GM21723 (cell line): Measurements from ENCODE around the gene ZBTB46.
A peak's percentile ranks its signal among the peaks of the same experiment; 100 is the strongest.

Source experiments
- ATAC-seq: cut with Tn5 transposase; IDR thresholded peaks from one replicate; pipeline ENCODE4 v1.9.1; 2021; ENCODE audit warnings: mild to moderate bottlenecking, moderate library complexity; ENCODE audit not compliant: unreplicated experiment

ZBTB46 gene

DNA sequence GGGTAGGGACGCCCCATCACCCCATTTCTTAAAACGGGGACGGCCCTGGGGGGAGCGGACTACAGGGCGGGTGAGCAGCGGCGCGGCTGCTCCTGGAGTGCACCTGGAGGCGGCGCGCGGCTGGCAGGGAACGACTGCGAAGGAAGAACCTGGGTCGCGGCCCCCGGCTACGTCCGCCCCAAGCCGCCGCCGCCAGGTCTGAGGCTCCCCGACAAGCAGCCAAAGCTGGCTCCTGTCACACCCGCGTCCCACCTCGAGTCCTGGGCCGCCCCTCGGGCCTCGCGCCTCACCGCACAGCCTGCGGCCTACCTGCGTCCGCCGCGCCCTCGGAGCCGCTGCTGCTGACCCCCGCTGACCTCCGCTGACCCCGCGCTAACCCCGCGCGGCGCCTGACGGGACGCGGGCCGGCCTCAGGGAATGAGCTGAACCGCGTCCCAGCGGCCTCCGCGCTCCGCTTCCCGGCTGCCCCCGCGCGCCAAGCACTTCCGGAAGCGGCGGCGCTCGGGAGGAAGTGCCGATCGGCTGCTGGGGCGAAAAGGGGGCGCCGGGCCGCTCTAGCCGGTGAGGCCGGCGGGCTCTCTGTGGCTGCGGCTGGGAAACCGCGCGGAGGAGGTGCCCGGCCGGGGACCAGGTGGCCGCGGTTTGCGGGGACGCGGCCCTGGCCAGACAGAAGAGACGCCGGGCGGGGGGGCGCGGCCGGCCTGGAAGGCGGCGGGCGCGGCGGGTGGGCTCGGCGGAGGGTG is 123.3 kb downstream of the ZBTB46 start, which contains the start of the genes ARFRP1 and ZGPAT:
ARFRP1 (minus strand) TSS at position 419 of the 743 bp plus-strand sequence. CDS start 885 bp downstream, outside the sequence.
ZGPAT (plus strand) TSS at position 482 of the 743 bp plus-strand sequence. CDS start 542 bp downstream, outside the sequence.
- peak; percentile 75 for ATAC-seq

DNA sequence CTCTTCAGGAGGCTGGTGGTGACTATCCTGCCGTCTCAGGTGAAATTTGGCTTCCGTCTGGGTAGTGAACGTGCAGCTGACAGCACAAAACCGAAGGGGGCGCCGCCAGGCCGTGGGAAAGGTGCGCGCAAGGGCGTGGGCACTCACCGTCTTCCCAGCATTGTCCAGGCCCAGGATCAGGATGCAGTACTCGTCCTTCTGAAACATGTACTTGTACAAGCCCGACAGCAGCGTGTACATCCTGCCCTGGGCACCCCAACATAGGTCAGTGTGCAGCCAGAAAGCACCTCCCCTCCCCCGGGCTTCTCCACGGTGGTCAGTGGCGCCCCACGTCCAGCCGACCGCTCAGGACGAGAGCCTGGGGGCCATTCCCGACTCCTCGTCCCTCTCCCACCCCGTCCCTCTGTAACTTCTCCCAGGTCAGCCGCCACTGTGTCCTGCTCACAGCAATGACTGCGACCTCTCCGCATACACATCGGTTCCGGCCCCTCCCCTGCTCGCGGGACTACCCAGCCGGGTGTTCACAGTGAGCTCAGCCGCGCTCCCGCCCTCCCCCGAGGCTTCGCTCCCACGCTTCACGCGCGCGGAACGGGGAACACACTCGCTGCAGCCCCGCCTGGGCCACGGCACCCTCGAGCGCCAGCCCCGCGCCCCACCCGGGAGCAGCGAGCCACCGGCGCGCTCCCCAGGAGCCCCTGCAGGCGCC is 124.1 kb downstream of the ZBTB46 start:
- peak; percentile 30 for ATAC-seq

- no peak for ATAC-seq
Observed at GRCh38 chr20:63706027-63706695, 124.9 kb downstream of the ZBTB46 start.

DNA sequence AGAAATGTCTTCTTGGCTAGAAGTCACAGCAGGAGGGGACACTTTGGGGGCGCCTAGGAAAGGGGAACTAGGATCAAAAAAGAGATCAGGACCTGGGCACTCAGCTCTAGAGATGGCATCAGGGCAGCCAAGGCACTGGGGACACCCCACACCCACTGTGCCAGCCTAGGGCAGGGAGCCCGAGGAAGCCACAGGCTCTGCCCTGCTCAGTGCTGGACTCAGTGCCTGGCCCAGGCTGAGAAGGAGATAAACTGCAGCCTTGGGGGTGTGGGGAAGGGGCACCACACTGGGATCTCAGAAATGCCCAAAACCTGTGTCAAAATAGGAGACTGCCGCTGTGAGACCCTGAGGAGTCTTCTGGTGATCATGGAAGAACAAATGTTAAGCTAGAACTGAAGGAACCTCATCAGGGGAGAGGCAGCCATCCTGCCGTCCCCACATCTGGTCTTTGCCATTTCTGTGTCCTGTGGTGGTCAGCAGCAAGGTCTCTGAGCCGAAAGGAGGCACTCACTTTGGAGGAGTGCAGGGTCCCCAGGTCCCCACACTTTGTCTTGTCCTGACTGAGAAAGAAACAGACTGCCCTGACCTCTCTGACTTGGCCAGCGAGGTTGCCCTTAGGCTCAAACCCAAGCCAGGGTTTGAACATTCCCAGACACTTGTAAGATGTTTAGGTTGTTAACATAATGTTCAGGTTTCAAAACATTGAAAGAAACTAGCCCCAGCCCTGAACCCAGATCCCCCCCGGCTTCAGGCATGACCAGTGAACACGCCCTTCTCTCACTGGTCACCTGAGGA is 125.6 kb downstream of the ZBTB46 start:
- no peak for ATAC-seq

DNA sequence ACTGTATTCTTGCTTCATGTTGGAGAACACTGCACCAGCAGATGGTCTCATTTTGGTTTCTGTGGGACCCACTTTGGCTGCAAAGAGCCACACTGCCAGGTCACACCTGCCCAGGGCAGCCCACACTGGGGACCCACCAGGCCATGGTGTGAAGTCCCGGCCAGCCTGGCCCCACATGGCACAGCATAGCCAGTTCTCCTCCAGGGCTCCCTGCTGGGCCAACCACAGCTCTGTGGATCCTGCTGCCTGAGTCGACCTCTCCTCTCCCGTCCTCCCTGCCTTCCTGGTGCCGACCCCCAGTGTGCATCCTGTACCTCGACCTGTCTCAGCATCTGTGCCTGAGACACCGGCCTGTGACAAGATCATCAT is 126.3 kb downstream of the ZBTB46 start:
- no peak for ATAC-seq

DNA sequence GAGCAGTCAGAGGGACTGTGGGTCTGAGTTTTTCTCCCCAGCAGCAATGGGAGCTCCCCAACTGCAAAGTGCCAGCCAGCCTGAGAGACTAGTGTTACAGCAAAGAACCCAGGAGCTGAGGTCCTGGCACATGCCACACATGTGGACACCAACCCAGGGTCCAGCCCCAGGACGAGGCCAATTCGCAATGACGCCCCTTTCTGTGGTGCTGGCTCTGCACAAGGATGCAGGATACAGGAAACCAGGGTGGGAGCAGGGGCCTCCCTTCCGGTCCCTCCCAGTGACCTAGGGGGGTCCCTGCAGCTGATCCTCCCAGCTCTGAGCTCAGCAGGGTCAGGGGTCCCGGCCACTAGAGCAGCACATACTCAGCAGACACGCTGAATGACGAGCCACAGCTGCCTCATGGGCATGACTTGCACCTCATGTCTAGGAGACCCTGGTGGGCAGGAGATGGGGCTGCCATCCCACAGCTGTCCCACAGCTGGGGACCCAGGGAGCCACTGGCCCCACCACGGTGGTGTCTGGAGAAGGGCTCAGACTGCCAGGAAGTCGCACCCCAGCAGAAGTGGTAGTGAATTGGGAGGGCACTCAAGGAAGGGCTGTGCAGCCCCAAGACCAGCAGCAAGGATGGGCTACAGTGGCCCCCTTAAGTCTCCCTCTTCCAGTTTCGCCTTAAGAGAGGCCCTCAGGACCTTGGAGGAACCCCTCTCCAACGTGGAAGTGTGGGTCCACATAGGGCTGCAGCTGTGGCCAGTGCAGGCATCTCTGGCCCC is 126.9 kb downstream of the ZBTB46 start:
- ATAC-seq = no peak

GRCh38 chr20:63703471-63703975 is 127.5 kb downstream of the ZBTB46 start:
- ATAC-seq = no peak

DNA sequence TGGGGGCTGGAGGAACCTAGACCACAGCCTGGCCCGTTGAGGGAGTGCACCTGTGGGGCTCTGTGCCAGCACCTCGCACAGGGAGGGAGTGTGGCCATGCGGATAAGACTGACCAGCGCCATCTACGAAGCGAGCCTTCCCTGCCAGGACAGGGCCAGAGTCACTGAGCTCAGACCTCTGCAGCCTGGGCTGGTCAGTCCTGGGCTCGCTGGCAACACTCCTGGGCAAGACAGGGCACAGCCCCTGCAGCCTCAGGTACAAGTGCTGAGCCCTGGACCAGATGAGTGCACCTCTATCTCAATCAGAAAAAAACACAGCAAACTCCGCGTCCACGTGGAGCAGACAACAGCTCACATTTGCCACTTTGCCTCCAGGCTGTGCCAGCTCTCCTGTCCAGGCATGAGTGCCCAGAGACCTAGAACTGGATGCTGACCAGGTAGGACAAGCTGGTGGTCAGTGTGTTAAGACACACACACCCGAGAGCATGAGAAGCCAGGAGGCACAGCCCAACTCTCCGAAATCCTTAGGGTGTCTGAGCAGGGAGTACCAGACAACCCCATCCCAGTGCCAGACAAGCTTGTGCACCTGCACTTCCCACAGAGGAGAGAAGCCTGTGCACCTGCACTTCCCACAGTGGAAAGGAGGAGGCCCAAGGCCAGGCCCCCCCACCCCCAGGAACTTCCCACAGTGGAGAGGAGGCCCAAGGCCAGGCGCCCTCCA is 128.2 kb downstream of the ZBTB46 start:
- ATAC-seq = no peak

DNA sequence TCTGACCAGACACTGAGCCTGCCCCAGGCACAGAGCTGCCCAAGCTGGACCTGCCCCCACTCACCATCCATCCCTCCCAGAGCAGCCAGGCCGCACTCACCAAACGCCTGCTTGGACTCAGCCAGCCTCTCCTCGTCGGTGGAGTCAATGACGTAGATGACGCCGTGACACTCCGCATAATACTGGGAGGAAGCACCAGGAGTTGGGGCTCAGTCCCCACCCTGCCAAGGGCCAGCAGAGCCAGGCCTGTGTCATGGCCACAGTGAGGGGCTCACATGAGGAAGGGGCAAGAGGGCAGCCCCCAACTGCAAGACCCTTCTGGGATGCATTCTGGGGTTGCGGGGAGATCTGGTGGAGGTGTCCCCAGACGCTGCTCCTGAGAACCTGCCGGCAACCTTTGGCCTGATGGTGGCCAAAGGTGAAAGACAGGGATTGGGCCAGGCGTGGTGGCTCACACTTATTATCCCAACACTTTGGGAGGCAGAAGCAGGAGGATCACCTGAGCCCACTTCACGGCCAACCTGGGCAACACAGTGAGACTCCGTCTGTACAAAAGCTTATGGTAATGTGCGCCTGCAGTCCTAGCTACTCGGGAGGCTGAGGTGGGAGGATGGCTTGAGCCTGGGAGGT is 128.9 kb downstream of the ZBTB46 start:
- no peak for ATAC-seq

- no peak for ATAC-seq
Observed at GRCh38 chr20:63701329-63702035, 129.6 kb downstream of the ZBTB46 start.

DNA sequence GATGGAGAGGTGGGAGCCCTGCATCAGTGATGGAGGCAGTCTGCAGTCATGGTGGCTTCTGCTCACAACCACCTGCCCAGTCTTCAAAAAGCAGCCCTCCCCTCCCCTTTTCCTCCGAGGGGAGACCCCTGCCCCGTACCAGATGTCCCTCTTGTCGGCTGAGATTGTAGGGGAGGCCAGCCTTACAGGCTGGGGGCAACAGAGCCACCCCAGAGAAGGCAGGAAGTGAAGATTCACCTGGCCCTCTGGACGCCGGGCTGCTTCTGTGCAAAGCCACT is 130.1 kb downstream of the ZBTB46 start:
- no peak for ATAC-seq

GRCh38 chr20:63700199-63701050 is 130.6 kb downstream of the ZBTB46 start:
- ATAC-seq = no peak

DNA sequence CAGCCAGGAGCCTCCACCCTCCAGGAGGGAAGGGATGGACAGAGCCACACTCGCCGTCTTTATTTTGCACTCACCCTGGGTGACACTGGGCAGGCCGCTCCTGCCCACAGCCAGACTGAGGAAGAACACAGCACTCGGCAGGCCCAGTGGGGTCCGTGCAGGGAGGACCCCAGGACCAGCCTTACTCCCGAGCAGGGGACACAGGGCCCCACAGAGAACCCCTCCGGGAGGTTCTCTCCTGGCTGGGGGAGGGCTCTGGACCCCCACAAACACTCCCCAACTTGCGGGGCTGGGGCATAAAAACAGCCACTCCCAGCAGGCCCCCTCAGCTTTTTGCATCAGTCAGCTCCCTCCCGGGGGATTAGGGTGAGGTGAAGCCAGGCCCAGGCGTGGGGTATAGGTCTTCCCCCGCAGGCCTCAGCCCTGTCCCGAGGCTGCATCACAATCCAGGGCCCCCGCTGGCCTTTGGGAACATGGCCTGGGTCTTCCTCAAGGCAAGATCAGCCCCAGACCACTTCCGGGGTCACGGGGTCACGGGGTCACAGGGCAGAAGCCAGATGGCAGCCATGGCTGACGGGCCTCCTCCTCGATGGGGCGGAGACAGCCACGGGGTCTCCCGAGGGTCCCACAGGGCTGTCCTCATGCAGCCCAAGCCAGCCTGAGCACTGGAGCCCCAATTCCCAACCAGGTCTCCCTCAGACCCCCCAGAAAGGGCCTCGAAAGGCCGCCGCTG is 131.4 kb downstream of the ZBTB46 start:
- no peak for ATAC-seq

- no peak for ATAC-seq
Observed at GRCh38 chr20:63698739-63699465, 132.2 kb downstream of the ZBTB46 start.

DNA sequence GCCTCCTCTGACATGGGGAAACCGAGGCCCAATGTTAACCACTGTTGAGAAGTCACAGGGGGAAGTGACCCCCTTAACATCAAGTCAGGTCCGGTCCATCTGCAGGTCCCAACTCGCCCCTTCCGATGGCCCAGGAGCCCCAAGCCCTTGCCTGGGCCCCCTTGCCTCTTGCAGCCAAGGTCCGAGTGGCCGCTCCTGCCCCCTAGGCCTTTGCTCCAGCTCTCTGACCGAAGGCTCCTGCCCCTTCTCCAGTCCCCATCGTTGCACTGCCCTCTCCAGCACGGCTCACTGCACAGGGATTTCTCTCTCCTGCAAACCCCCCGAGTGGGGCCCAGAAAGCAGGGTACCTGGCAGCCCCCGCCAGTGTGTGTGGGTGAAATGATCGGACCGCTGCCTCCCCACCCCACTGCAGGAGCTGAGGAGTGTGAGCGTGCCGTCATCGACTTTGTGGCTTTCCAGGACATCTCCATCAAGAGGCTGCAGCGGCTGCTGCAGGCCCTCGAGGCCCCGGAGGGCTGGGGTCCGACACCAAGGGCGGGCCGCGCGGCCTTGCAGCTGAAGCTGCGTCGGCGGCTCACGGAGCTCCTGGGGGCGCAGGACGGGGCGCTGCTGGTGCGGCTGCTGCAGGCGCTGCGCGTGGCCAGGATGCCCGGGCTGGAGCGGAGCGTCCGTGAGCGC is 133.1 kb downstream of the ZBTB46 start:
- no peak for ATAC-seq
